ENCODE data around the gene RAB27B. TPM values are rescaled to one million over a fixed set of nuclear protein-coding genes. Genes with fewer than 3 reads are reported as not detected.

The RAB27B gene
- total RNA-seq, 1 donor from 2014 or later, result 6.1 TPM

- intact Hi-C loops (cut with DNase I), result no loop called here
- Histone ChIP-seq H3K4me3 (no peak overlapping the region), H3K27me3 (no peaks in the 10 kb centered on the region), H3K4me1 (no peaks in the 10 kb centered on the region), H3K36me3 (no peaks in the 10 kb centered on the region), H3K9me3 (no peaks in the 10 kb centered on the region), H3K27ac (no peak overlapping the region)
- TF ChIP-seq CTCF (IDR thresholded peaks at IDR 0.05), result no peak
- TF ChIP-seq POLR2AphosphoS5 (IDR thresholded peaks at IDR 0.05; ENCODE audit: insufficient read depth in 1 of 2, low read depth in 1 of 2), result no peak
- no peak for TF ChIP-seq POLR2A (IDR thresholded peaks at IDR 0.05)
- DNase-seq (ENCODE audit: extremely low spot score in 2 of 2), result no peak
Measured at GRCh38 chr18:54798186-54798585, 30.1 kb upstream of the RAB27B start.

GRCh38 chr18:54801374-54801773 is 26.9 kb upstream of the RAB27B start:
- no peak overlapping the region for H3K4me3 ChIP-seq
- no peaks in the 10 kb centered on the region for H3K36me3 ChIP-seq
- no peaks in the 10 kb centered on the region for H3K9me3 ChIP-seq
- H3K27me3 ChIP-seq, result no peaks in the 10 kb centered on the region
- H3K4me1 ChIP-seq, result no peaks in the 10 kb centered on the region
- TF ChIP-seq POLR2AphosphoS5 (IDR thresholded peaks at IDR 0.05; ENCODE audit: insufficient read depth in 1 of 2, low read depth in 1 of 2) (no peak), CTCF (IDR thresholded peaks at IDR 0.05) (no peak), POLR2A (IDR thresholded peaks at IDR 0.05) (no peak)
- no peak overlapping the region for H3K27ac ChIP-seq
- no peak for DNase-seq (ENCODE audit: extremely low spot score in 2 of 2)
- intact Hi-C loops (cut with DNase I), result loop anchor here (10.0 kb wide), 1 partner anchor 1143 kb away; no protein-coding TSS in a partner anchor

GRCh38 chr18:54802178-54802577 is 26.1 kb upstream of the RAB27B start:
- Histone ChIP-seq H3K9me3 (no peaks in the 10 kb centered on the region), H3K4me3 (no peak overlapping the region), H3K27ac (no peak overlapping the region), H3K27me3 (no peaks in the 10 kb centered on the region), H3K36me3 (no peaks in the 10 kb centered on the region), H3K4me1 (no peaks in the 10 kb centered on the region)
- intact Hi-C loops (cut with DNase I), result loop anchor here (10.0 kb wide), 1 partner anchor 1143 kb away; no protein-coding TSS in a partner anchor
- no peak for DNase-seq (ENCODE audit: extremely low spot score in 2 of 2)
- no peak for TF ChIP-seq CTCF (IDR thresholded peaks at IDR 0.05)
- TF ChIP-seq POLR2A (IDR thresholded peaks at IDR 0.05), result no peak
- TF ChIP-seq POLR2AphosphoS5 (IDR thresholded peaks at IDR 0.05; ENCODE audit: insufficient read depth in 1 of 2, low read depth in 1 of 2), result no peak

- DNase-seq (ENCODE audit: extremely low spot score in 2 of 2), result no peak
- intact Hi-C loops (cut with DNase I), result loop anchor here (10.0 kb wide), 1 partner anchor 1142 kb away; no protein-coding TSS in a partner anchor
- Histone ChIP-seq H3K27ac (no peak overlapping the region), H3K9me3 (no peaks in the 10 kb centered on the region), H3K4me1 (no peaks in the 10 kb centered on the region), H3K4me3 (no peak overlapping the region), H3K36me3 (no peaks in the 10 kb centered on the region), H3K27me3 (no peaks in the 10 kb centered on the region)
- TF ChIP-seq CTCF (IDR thresholded peaks at IDR 0.05), result no peak
- no peak for TF ChIP-seq POLR2A (IDR thresholded peaks at IDR 0.05)
- no peak for TF ChIP-seq POLR2AphosphoS5 (IDR thresholded peaks at IDR 0.05; ENCODE audit: insufficient read depth in 1 of 2, low read depth in 1 of 2)
Measured at GRCh38 chr18:54802686-54803395, 25.4 kb upstream of the RAB27B start.

All from vagina (tissue), 2 donors.